Measurements from ENCODE around the gene CASP2.

Gene CASP2

DNA sequence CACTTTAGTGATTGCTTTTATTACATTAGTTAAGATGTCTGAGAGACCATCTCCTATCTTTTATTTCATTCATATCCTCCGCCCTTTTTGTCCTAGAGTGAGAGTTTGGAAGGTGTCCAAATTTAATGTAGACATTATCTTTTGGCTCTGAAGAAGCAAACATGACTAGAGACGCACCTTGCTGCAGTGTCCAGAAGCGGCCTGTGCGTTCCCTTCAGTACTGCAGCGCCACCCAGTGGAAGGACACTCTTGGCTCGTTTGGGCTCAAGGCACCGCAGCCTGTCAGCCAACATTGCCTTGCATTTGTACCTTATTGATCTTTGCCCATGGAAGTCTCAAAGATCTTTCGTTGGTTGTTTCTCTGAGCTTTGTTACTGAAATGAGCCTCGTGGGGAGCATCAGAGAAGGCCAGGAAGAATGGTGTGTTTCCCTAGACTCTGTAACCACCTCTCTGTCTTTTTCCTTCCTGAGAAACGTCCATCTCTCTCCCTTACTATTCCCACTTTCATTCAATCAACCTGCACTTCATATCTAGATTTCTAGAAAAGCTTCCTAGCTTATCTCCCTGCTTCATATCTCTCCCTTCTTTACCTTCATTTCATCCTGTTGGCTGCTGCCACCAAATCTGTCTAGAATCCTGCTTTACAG is 17.4 kb downstream of the CASP2 start:
- Histone ChIP-seq H3K4me1 (ENCODE audit: control insufficient read depth, insufficient read depth, low read length) (no peaks in the 10 kb centered on the region), H3K27ac (ENCODE audit: low read depth, low read length) (no peak overlapping the region), H3K4me3 (ENCODE audit: low read length) (no peak overlapping the region), H3K36me3 (ENCODE audit: control insufficient read depth, insufficient read depth, low read length) (peaks cover 39% of the 10 kb centered on the region), H3K9ac (ENCODE audit: low read length) (no peak overlapping the region), H3K27me3 (ENCODE audit: control insufficient read depth, insufficient read depth, low read length) (no peaks in the 10 kb centered on the region)

DNA sequence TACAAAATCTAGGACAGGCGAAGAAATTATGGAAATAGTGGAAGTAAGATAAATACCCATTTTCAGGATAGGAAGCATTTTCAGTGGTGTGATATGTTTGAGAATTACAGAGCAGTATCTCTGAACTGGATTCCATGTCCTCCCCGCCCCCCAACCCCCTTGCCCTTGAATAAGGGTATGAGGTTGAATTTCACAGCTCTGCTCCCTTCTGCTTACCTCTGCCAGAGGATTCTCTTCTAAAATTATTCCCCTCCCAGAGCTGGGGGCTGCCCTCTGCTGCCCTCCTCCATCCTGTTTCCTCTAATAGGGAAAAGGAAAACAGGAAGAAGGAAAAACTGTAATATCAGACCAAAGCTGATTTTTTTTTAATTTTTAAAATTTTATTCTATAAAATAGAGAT is 20.5 kb downstream of the CASP2 start:
- Histone ChIP-seq H3K27me3 (ENCODE audit: control insufficient read depth, insufficient read depth, low read length) (no peaks in the 10 kb centered on the region), H3K4me3 (ENCODE audit: low read length) (no peak overlapping the region), H3K4me1 (ENCODE audit: control insufficient read depth, insufficient read depth, low read length) (no peaks in the 10 kb centered on the region), H3K9ac (ENCODE audit: low read length) (no peak overlapping the region), H3K36me3 (ENCODE audit: control insufficient read depth, insufficient read depth, low read length) (peaks cover 23% of the 10 kb centered on the region), H3K27ac (ENCODE audit: low read depth, low read length) (no peak overlapping the region)

DNA sequence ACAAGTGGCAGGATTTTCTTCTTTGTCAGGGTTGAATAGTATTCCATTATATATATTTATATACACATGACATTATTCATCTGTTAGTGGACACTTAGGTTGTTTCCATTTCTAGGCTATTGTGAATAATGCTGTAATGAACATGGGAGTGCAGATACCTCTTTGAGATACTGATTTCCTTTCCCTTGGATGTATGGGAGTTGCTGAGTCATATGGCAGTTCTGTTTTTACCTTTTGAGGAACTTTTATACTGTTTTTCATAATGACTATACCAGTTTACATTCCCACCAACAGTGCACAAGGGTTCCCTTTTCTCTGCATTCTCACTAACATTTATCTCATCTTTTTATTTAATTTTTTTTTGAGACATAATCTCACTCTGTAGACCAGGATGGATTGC is 26.0 kb downstream of the CASP2 start:
- no peaks in the 10 kb centered on the region for H3K27me3 ChIP-seq (ENCODE audit: control insufficient read depth, insufficient read depth, low read length)
- H3K4me1 ChIP-seq (ENCODE audit: control insufficient read depth, insufficient read depth, low read length): no peaks in the 10 kb centered on the region
- H3K36me3 ChIP-seq (ENCODE audit: control insufficient read depth, insufficient read depth, low read length): no peaks in the 10 kb centered on the region
- H3K4me3 ChIP-seq (ENCODE audit: low read length): no peak overlapping the region
- no peak overlapping the region for H3K9ac ChIP-seq (ENCODE audit: low read length)
- H3K27ac ChIP-seq (ENCODE audit: low read depth, low read length): no peak overlapping the region

DNA sequence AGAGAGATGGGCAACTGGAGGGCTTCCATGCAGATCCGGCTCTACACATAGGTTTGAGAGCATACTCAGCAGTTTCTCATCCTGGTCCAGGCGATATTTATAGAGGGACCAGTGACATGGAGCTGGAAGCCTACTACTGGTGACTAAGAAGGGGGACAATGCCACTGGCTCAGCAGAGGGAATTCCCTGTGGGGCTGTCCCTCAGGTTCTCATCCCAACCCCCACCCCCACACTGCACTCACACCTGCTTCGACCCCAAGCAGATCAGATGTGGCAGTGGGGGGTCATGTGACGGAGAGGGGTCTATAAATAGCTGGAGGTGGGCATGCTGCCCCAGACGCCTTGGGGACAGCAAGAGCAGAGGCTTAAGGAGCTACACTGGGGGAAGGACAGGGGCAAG is 27.6 kb downstream of the CASP2 start, which contains the start of gene CLCN1:
Gene CLCN1 (plus strand): TSS at position 336 of the 400 bp plus-strand sequence. CDS start 102 bp downstream, outside the sequence.
- Histone ChIP-seq H3K9ac (ENCODE audit: low read length) (no peak within 1 kb of the TSS), H3K4me1 (ENCODE audit: control insufficient read depth, insufficient read depth, low read length) (no peaks in the 10 kb centered on the region), H3K4me3 (ENCODE audit: low read length) (no peak within 1 kb of the TSS), H3K36me3 (ENCODE audit: control insufficient read depth, insufficient read depth, low read length) (no peaks in the 10 kb centered on the region), H3K27ac (ENCODE audit: low read depth, low read length) (no peak within 1 kb of the TSS), H3K27me3 (ENCODE audit: control insufficient read depth, insufficient read depth, low read length) (no peaks in the 10 kb centered on the region)

DNA sequence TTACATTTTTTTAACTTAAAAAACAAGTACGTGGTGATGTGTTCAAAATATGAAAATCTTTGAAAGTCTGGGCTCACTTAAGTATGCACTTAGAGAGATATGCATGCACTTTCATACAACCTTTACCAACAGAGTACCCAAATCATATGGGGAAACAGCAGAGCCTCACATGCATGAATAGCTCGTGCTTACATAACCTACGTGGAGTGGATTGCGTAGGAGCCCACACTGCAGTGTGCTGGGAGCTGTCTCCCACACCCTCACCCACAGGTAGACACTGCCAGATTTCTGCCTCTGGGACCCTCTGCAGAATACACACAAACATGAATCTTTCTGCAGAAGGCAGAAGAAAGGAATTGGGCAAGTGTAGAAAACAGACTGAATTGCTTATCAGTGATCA is 28.3 kb downstream of the CASP2 start:
- Histone ChIP-seq H3K4me3 (ENCODE audit: low read length) (no peak overlapping the region), H3K27ac (ENCODE audit: low read depth, low read length) (no peak overlapping the region), H3K9ac (ENCODE audit: low read length) (no peak overlapping the region), H3K27me3 (ENCODE audit: control insufficient read depth, insufficient read depth, low read length) (no peaks in the 10 kb centered on the region), H3K4me1 (ENCODE audit: control insufficient read depth, insufficient read depth, low read length) (no peaks in the 10 kb centered on the region), H3K36me3 (ENCODE audit: control insufficient read depth, insufficient read depth, low read length) (no peaks in the 10 kb centered on the region)

DNA sequence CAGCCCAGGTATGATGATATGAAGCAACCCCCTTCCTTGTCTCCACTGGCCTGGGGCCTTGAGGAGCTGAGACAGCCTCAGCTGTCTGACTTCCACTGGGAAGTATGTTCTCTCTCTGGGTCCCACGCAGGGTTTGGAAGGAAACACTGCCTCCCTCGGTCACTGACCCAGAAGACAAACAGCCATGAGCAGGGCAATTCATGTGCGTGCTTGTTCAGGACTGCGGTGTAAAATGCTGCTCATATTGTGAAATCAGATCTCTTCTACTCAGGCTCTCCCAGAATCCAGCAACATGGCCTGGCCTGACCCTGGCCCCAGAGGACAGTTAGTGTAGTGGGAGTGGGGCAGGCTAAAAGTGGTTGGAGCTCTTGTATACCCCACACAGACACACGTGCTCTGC is 30.5 kb downstream of the CASP2 start:
- Histone ChIP-seq H3K4me1 (ENCODE audit: control insufficient read depth, insufficient read depth, low read length) (no peaks in the 10 kb centered on the region), H3K27ac (ENCODE audit: low read depth, low read length) (no peak overlapping the region), H3K9ac (ENCODE audit: low read length) (no peak overlapping the region), H3K36me3 (ENCODE audit: control insufficient read depth, insufficient read depth, low read length) (no peaks in the 10 kb centered on the region), H3K4me3 (ENCODE audit: low read length) (no peak overlapping the region), H3K27me3 (ENCODE audit: control insufficient read depth, insufficient read depth, low read length) (no peaks in the 10 kb centered on the region)

DNA sequence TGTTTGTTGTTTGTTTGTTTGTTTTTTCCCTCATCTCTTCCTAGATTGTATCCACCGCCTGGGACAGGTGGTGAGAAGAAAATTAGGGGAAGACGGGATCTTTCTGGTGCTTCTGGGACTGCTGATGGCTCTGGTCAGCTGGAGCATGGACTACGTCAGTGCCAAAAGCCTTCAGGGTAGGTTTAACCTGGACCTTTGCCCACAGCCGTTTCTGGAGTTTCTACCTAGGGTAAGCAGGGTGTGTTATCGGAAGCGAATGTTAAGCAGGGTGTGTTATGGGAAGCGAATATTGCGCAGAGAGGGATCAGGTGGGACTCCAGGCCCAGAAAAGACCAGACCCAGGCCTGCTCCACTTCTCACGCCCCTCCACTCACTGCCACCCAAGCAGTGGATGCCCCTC is 32.5 kb downstream of the CASP2 start:
- H3K27ac ChIP-seq (ENCODE audit: low read depth, low read length): no peak overlapping the region
- no peaks in the 10 kb centered on the region for H3K36me3 ChIP-seq (ENCODE audit: control insufficient read depth, insufficient read depth, low read length)
- H3K4me1 ChIP-seq (ENCODE audit: control insufficient read depth, insufficient read depth, low read length): no peaks in the 10 kb centered on the region
- no peak overlapping the region for H3K9ac ChIP-seq (ENCODE audit: low read length)
- H3K27me3 ChIP-seq (ENCODE audit: control insufficient read depth, insufficient read depth, low read length): no peaks in the 10 kb centered on the region
- no peak overlapping the region for H3K4me3 ChIP-seq (ENCODE audit: low read length)

DNA sequence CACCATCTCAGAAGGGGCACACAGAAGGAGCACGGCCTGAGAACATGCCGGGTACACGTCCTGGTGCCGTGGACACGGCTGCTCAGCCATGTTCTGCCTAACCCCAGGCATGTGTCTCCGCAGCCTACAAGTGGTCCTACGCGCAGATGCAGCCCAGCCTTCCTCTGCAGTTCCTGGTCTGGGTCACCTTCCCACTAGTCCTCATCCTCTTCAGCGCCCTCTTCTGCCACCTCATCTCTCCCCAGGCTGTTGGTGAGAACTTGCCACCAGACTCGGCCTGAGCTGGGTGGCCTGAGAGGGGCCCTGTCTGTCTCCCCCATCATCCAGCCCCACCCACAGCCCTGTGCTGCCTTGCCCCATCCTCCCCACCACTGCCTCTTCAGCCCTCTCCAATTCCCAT is 33.1 kb downstream of the CASP2 start:
- Histone ChIP-seq H3K27ac (ENCODE audit: low read depth, low read length) (no peak overlapping the region), H3K4me1 (ENCODE audit: control insufficient read depth, insufficient read depth, low read length) (no peaks in the 10 kb centered on the region), H3K36me3 (ENCODE audit: control insufficient read depth, insufficient read depth, low read length) (no peaks in the 10 kb centered on the region), H3K9ac (ENCODE audit: low read length) (no peak overlapping the region), H3K27me3 (ENCODE audit: control insufficient read depth, insufficient read depth, low read length) (no peaks in the 10 kb centered on the region), H3K4me3 (ENCODE audit: low read length) (no peak overlapping the region)

DNA sequence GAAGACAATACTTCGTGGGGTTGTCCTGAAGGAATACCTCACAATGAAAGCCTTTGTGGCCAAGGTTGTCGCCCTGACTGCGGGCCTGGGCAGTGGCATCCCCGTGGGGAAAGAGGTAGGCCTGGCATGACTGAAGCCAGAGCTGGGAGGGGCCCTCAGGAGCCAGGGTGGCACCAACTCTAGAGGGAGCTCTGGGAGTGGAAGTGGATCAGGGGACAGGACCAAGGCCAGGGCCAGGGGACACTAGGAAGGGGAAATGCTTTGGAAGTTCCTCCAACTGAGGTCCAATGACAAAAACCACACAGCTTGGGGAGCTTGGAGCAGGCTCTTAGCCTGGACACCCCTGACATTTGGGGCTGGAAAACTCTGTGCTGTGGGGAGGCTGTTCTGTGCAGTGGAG is 33.6 kb downstream of the CASP2 start:
- Histone ChIP-seq H3K27ac (ENCODE audit: low read depth, low read length) (no peak overlapping the region), H3K27me3 (ENCODE audit: control insufficient read depth, insufficient read depth, low read length) (no peaks in the 10 kb centered on the region), H3K4me3 (ENCODE audit: low read length) (no peak overlapping the region), H3K36me3 (ENCODE audit: control insufficient read depth, insufficient read depth, low read length) (no peaks in the 10 kb centered on the region), H3K9ac (ENCODE audit: low read length) (no peak overlapping the region), H3K4me1 (ENCODE audit: control insufficient read depth, insufficient read depth, low read length) (no peaks in the 10 kb centered on the region)

DNA sequence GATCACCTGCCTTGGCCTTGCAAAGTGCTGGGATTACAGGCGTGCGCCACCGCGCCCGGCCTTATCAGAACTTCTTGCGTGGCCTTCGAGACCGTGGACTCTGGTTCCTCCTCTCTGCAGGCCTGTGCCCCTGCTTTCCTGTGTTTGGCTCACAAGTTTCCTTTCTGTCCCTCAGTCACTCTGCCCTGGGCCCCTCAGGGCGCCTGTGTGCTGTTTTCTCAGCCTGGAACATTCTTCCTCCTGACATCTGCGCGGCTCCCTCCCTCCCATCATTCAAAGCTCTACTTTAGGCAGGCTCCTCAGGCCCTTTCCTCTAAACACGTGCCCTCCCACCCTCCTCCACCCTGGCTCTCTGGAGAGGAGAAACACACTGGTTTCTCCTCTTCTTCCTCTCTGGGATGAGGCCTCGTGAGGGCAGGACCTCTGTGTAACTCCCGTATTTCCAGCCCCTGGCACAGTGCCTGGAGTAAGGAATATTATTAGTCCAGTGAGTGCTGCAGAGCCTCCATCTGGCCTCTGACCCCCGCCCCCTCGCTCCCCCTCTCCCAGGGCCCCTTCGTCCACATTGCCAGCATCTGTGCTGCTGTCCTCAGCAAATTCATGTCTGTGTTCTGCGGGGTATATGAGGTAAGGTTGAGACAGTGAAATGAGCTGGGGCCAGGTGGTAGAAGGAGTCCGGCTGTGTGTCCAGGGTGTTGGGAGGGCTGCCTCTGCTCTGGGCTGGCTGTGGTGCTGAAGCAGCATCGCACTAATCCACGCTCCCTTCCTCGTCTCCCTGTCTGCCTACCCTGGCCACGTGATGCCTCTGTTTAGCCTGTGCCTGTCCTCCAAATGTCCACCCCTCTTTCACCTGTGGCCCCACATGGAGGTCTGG is 34.8 kb downstream of the CASP2 start:
- Histone ChIP-seq H3K36me3 (ENCODE audit: control insufficient read depth, insufficient read depth, low read length) (no peaks in the 10 kb centered on the region), H3K9ac (ENCODE audit: low read length) (no peak overlapping the region), H3K4me3 (ENCODE audit: low read length) (no peak overlapping the region), H3K27ac (ENCODE audit: low read depth, low read length) (no peak overlapping the region), H3K27me3 (ENCODE audit: control insufficient read depth, insufficient read depth, low read length) (no peaks in the 10 kb centered on the region), H3K4me1 (ENCODE audit: control insufficient read depth, insufficient read depth, low read length) (no peaks in the 10 kb centered on the region)

DNA sequence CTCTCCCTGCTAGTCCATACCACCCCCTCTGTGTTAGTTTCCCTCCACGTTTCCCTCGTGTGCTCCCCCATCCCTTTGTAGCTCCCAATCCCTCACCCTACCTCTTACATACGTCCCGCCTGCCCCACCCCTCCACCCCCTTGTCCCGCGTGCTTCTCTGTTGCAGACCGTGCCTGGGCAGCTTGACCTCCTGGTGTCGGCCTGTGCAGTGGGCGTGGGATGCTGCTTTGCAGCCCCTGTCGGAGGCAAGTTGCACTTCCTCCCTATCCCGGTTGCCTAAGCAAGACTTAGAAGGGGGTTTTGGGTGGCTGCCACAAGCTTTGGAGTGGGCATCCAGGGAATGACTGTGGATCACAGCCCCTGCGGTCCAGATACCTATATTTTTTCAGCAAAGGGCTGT is 35.5 kb downstream of the CASP2 start:
- H3K27me3 ChIP-seq (ENCODE audit: control insufficient read depth, insufficient read depth, low read length): no peaks in the 10 kb centered on the region
- no peak overlapping the region for H3K9ac ChIP-seq (ENCODE audit: low read length)
- H3K4me3 ChIP-seq (ENCODE audit: low read length): no peak overlapping the region
- H3K4me1 ChIP-seq (ENCODE audit: control insufficient read depth, insufficient read depth, low read length): no peaks in the 10 kb centered on the region
- H3K27ac ChIP-seq (ENCODE audit: low read depth, low read length): no peak overlapping the region
- no peaks in the 10 kb centered on the region for H3K36me3 ChIP-seq (ENCODE audit: control insufficient read depth, insufficient read depth, low read length)

DNA sequence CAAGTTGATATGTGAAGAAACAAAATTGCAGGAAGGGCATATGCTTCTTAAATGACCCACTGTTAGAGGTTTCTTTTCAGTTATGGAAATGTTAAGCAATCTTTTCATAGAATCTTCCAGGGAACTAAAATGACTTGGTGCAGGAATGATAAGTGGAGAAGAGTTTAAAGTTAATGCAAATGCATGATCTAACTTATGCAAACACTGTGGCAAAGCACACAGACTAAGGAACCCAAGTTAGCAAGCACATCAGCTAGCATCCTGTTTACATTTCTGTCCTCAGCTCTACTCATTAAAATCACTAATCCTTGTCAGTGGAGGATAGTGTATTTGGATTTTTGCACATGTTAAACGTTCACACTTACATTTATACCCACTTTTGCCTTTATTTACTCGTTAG is 37.1 kb downstream of the CASP2 start:
- Histone ChIP-seq H3K4me3 (ENCODE audit: low read length) (no peak overlapping the region), H3K4me1 (ENCODE audit: control insufficient read depth, insufficient read depth, low read length) (no peaks in the 10 kb centered on the region), H3K36me3 (ENCODE audit: control insufficient read depth, insufficient read depth, low read length) (no peaks in the 10 kb centered on the region), H3K9ac (ENCODE audit: low read length) (no peak overlapping the region), H3K27me3 (ENCODE audit: control insufficient read depth, insufficient read depth, low read length) (no peaks in the 10 kb centered on the region), H3K27ac (ENCODE audit: low read depth, low read length) (no peak overlapping the region)

DNA sequence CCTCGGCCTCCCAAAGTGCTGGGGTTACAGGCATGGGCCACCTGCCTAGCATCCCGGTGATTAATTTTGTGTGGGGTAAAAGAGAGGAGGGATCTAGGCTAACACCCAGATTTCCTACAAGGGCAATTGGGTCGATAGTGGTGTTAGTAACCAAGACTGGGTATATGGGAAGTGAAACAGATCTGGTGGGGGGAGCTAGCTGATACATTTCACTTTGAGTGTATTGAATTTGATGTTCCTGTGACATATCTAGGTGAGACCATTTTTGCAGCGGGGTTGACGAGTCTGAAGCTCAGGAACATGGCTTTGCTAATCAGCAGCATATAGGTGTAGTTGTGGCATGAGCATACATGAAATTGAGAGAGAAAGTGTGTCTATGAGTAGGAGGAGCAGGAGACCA is 39.8 kb downstream of the CASP2 start:
- H3K27ac ChIP-seq (ENCODE audit: low read depth, low read length): no peak overlapping the region
- no peak overlapping the region for H3K4me3 ChIP-seq (ENCODE audit: low read length)
- H3K4me1 ChIP-seq (ENCODE audit: control insufficient read depth, insufficient read depth, low read length): no peaks in the 10 kb centered on the region
- H3K36me3 ChIP-seq (ENCODE audit: control insufficient read depth, insufficient read depth, low read length): no peaks in the 10 kb centered on the region
- H3K9ac ChIP-seq (ENCODE audit: low read length): no peak overlapping the region
- H3K27me3 ChIP-seq (ENCODE audit: control insufficient read depth, insufficient read depth, low read length): no peaks in the 10 kb centered on the region

Measured in rectal smooth muscle tissue (tissue), 1 donor.